HG03521 (cell line): Measurements from ENCODE around the gene OR5M11.
"Not testable (repeated sequence)": the region's sequence is repeated elsewhere in the genome, so short reads cannot be mapped to it uniquely, and the experiment has no call there.

Source experiments
- ATAC-seq: cut with Tn5 transposase; IDR thresholded peaks from one replicate; pipeline ENCODE4 v1.9.1; 2021; ENCODE audit warnings: mild to moderate bottlenecking, moderate library complexity; ENCODE audit not compliant: unreplicated experiment

The OR5M11 gene

DNA sequence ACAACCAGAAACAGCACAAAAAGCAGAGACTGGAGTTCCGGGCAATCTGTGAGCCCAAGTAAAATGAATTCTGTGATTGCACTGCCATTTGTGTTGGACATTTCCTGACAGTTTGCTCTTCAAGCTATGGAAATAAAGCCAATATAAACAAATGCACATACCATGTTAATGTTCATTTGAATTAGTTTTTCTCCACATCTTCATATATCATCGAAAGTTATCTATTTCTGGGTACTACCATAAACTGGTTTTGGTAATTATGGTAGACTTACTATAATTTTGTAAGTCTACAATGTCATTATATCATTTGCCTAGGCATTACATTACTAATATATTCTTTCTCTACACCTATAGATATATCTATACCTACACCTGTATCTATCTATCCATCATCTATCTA is at the start of gene OR5M11:
Gene OR5M11, minus strand, starts transcription at position 101 of the 400 bp plus-strand sequence. Its CDS starts 0 bp downstream, at position 101.
- ATAC-seq: no peak

DNA sequence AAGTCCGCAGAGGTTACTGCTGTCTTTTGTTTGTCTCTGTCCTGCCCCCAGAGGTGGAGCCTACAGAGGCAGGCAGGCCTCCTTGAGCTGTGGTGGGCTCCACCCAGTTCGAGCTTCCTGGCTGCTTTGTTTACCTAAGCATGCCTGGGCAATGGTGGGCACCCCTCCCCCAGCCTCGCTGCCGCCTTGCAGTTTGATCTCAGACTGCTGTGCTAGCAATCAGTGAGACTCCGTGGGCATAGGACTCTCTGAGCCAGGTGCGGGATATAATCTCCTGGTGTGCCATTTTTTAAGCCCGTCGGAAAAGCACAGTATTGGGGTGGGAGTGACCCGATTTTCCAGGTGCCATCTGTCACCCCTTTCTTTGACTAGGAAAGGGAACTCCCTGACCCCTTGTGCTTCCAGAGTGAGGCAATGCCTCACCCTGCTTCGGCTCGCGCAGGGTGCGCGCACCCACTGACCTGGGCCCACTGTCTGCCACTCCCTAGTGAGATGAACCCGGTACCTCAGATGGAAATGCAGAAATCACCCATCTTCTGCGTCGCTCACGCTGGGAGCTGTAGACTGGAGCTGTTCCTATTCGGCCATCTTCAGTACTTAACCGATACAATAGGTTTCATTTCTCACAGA is 49.1 kb upstream of the OR5M11 start:
- not testable (repeated sequence) for ATAC-seq

DNA sequence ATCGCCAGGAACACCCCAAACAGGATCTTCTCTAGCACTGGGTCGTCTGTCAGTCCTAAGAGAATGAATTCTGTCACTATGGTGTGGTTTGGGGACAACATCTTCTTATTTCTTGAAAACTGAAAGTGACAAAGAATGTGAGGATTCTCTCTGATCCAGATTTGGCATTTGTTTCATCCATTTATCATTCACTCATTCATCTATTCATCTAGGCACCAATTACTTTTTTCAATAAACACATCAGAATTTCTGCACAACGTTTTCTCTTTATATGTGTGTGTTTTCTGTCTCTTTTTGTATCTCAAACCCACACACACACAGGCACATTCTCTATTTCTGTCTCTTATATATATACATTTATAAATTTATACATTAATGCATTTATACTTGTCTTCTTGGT is 34.6 kb upstream of the OR5M11 start, which contains the start of gene OR5M10:
Gene OR5M10, minus strand, starts transcription at position 101 of the 400 bp plus-strand sequence. Its CDS starts 0 bp downstream, at position 101.
- ATAC-seq: no peak

DNA sequence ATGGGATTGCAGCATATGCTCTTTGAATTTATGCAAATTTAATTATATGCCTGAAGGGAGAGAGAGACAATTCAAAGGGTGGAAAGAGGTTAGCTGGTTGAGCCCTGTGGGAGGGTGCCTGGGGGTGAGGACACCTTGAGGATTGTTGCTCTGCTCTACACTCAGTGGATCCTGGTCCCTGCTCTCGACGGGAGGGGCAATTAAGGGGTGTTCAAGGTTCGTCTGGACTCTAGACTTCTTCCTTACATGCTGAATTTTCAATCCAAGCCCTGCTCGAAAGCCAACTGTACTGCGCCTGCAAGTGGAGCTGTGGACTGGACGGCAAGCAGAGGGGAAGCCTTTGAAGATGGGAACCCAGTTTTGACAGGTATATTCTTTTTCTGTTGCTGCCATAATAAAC is 15.5 kb upstream of the OR5M11 start:
- ATAC-seq: no peak

DNA sequence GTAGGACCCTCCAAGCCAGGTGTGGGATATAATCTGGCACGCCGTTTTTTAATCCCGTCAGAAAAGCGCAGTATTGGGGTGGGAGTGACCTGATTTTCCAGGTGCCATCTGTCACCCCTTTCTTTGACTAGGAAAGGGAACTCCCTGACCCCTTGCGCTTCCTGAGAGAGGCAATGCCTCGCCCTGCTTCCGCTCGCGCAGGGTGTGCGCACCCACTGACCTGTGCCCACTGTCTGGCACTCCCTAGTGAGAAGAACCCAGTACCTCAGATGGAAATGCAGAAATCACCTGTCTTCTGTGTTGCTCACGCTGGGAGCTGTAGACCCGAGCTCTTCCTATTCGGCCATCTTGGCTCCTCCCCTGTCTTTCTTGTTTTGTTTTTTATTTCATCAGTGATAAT is 11.6 kb upstream of the OR5M11 start:
- ATAC-seq: not testable (repeated sequence)

DNA sequence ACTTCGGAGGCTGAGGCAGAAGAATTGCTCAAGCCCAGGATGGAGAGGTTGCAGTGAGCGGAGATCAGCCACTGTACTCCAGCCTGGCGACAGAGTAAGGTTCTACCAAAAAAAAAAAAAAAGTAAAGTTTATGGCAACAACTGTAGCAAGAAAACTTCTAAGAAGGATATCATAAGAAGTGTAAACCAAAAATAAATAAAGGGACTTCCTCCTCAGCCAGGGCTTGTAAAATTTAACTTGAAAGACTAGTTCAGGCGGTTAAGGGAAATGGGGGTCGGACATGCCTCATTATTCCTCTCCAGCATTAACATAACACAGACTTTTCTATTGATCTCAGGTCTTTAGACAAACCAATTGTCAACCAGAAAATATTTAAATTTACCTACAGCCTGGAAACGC is 2.5 kb upstream of the OR5M11 start:
- no peak for ATAC-seq

DNA sequence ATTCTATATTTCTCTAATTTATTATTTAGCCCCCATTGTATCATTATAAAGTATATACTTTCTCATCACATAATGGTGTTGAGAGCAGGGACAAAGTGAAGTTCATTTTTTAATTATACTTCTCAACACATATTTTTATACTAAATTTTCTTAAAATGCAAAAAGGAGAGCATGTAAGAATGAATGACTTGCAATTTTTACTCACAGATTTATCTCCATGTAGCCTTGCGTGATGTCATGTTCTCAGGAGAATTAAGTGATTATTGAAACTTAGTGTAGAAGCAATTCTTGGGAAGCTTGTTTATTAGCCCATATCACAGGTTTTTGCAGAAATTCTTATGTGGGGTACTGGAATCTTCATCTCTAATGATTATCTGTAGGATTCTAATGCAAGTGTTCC is 682 bp upstream of the OR5M11 start:
- no peak for ATAC-seq

DNA sequence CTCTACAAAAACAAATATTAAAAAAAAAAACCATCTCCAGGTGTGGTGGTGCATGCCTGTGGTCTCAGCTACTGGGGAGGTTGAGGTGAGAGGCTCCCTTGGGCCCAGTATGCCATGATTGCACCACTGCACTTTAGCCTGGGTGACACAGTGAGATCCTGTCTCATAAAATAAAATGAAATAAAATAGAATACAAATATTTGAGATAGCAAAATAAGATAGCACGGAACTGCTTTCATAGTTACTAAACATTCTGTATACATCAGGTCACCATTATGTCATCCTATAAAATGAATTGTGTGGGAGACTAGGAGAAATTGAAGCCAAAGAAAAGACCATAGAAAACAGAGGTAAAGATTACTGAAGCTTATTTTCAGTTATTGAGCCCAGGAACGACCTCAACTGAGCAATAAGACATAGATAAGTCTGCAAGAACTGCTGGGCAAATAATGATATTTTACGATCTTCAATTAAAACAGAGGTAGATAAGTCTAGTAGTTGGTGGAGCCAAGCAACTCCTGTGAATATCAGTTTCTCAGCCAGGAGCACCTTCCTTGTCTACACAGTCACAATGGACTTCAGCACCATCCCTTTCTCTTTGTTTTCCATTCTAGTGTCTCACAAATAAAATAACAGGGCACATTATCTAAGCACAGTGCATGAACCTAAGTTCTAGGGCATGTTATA is 9.9 kb downstream of the OR5M11 start:
- ATAC-seq: no peak

DNA sequence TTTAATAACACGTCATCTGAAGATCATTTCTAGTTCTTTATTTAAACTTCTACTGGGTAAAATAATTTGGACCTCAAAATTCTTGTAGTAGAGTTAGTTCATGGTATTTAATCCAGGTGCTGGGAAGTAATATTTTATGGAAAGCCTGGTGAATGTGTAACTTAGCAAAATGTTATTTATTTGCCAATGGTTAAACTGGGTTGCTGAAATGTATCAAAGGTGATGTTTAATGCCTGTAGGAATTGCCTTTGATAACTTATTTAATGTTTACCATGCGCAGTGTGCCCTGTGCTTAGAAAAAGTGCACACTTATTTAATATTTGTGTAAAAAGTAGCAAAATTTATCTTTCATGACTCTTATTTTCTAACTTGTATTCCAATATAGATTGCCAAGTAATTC is 11.2 kb downstream of the OR5M11 start:
- no peak for ATAC-seq

DNA sequence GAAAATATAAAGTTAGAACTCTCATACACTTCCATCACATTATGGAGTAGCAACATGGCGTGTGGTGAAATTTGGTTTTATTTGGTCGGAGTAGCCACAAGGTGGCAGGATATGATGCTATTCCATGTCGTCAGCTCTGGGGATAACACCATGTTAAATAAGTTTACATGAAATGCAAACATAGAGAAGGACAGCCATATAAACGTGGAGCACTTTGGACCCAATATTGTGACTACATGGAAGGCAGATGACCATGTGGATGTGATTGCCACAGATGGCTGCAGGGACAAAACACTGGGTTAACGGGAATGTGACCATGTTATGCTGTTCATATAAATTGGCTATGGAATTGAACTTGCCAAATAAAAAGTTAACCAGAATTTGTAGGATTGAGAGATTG is 21.0 kb downstream of the OR5M11 start:
- no peak for ATAC-seq

DNA sequence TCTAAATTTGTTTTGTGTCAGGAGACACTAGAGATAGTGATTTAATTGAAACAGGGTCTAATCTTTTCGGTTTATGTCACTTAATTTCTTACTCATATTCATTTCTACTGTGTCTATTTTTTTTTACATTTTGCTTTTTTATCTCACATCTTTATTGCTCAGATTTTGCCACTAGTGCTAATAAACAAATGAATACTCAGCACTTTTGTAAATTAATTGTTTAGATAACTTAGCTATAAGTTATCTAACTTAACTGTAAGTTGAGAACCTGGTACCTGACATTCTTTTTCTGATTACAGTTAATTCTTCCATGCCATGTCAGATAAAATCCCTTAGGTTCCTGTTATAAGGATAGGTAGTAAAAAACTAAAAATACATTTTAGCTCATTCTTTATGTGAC is 29.8 kb downstream of the OR5M11 start:
- ATAC-seq: no peak

DNA sequence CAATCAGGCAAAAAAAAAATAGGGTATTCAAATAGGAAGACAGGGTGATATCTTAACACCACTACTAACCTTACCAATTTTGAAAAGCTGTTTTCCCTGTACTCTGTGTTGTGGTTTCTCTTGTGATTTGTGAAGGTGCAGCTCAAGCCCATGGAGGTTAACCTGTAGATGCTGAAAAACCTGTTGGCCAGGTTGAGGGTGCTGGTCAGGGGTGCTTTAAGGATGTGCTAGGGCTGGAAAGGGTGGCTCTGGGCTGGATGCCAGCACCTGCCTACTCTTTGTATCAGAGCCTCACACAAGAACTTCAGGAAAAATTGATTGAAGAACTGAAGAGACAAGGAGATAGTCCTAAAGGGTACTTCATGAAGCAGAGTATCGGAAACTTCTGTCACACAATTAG is 33.6 kb downstream of the OR5M11 start:
- no peak for ATAC-seq

DNA sequence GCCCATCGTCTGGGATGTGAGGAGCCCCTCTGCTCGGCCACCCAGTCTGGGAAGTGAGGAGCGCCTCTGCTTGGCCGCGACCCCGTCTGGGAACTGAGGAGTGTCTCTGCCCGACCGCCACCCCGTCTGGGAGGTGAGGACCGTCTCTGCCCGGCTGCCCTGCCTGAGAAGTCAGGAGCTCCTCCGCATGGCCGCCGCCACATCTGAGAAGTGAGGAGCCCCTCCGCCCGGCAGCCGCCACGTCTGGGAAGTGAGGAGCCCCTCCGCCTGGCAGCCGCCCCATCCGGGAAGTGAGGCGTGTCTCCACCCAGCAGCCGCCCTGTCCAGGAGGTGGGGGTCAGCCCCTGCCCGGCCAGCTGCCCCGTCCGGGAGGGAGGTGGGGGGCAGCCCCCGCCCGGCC is 46.0 kb downstream of the OR5M11 start:
- no peak for ATAC-seq

DNA sequence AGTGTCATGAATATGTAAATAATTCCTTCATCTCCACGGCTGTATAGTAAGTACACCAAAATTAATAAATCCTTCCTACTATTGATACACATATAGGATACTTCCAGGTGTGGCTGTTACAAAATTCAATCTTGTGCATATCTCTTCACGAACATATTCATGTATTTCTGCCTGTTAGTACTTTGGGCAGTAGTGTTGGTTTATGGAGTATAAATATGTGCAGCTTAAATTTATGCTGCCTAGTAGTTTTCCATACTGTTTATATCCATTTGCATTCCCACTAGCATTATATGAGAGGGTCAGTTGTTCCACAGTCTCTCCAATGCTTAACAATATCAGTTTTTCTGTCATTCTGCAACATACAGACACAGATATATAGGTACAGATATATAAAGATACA is 47.9 kb downstream of the OR5M11 start:
- ATAC-seq: no peak
